Activated gamma-delta T cell treated with anti-CD3 and anti-CD28 coated beads, Interleukin-2, amount 50 U/mL, for 16 hours (primary cell): ENCODE results near the gene HAND1.

ENCODE experiments used
- DNase-seq: peaks from one replicate; pipeline ENCODE4 v3.0.0-alpha.2; 2020; ENCODE audit warnings: low read depth

HAND1 gene

DNA sequence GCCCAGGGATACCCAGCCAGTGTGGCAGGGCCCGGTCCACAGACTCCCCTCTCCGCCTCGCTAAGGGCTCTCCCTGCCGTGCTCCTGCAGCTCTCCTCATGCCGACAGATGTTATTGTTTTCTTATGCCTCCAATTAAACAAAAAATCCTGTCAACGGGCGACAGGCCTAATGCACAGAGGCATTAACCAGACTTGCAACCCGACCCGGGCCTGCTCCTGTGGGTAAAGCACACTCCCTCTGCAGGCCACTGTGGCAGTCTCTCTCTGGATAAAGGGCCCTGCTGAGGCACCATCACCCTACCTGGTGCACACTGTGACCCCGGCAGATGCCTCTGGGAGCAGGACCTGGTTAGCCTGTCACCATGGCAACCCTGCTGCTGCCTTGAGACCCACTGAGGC, 27.5 kb upstream of the HAND1 start:
- no peak for DNase-seq

DNA sequence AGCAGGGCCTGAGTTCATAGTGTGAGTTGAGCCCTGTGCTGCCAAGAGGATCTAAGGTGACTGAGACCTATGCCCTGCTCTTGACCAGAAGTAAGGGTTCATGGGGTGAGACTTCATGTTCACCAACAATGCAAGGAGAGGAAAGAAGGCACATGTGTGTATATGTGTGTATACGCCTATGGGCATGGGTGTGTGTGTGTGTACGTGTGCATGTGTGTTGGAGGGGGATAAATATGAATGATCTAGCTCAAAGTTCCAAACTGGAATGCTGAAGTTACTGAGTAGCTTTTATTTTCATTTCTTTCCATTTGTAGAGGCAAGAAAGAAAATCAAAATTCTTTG, 25.6 kb upstream of the HAND1 start:
- DNase-seq = no peak

DNA sequence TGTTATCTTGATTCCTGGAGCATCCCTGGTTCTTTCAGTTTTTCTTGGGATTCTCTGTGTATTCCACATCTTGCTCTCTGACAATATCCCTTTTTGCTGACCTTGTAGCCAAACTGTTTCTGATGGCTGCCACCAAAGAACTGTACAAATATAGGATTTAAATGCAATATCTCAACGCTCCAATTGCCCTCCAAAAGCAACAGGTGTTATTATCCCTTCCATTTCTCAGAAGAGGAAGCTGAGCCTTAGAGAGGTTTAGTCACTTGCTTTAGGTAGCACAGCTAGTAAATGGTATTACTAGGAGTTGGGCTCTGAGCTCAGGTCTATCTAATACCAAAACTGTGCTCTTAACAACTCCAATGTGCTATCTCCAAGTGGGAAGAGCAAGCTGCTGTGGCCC, 24.2 kb upstream of the HAND1 start:
- no peak for DNase-seq

DNA sequence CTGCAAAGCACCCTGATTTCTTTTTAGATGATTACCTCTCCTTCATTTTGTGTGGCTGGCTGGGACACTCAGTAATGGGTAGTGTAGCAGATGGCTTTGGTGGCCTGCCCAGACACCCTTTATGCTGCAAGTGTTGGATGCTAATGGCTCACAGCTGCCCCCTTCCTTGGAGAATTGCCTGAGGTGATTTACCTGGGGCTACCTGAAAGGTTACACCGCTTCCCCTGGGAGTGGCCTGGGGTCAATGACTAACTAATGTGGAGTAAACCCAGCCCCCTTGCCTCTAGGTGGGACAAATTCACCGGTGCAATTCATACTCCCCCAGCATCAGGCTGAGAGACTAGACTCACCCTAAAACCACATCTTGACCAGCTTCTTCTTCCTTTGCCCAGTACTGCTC, 23.5 kb upstream of the HAND1 start:
- DNase-seq = no peak

DNA sequence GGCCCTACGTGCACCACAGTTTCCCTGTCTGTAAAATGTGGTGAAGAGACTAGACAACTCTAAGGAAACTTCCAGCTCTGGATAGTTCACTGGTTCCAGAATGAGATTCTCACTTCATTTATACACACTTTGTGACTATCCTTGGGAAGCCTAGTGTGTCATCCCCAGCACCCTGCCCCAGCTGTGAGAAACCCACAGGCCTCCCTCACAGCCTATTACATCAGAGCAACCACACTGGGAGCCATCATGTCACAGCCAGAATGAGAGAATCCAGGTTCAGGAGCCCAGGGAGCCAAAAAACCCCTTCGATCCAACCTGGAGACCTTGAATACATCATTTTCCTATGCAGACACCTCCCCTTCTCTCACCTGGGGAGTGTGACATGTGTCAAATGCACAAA, 21.0 kb upstream of the HAND1 start:
- DNase-seq = no peak

DNA sequence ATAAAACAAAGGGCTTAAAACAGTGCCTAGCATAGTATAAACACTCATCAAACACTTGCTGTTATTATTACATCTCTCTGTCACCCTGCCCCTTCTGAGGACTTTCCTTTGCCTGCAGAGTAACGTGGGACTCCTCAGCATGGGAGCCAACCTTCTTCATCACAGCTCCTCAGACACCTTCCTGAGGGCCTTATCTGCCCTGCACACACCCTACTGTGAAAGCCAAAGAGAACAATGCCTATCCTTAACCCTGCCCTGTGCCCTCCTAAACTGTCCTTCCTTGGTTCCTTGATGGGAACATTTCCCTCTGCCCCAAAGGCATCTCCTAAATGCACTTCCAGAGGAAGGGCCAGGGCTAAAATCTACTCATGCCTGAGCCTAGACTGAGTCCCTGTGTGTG, 20.6 kb upstream of the HAND1 start:
- DNase-seq = no peak

DNA sequence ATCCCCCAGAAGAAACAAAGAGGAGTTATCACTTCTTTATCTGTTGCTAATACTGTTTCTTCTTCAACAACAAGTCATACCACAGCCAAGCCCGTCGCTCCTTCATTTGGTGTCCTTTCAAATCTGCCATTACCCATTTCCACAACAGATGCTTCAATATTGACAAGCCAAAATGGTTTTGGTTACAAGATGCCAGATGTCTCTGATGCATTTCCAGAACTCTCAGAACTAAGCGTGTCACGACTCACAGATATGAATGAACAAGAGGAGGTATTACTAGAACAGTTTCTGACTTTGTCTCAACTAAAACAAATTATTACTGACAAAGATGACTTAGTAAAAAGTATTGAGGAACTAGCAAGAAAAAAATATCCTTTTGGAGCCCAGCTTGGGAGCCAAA, 16.0 kb upstream of the HAND1 start:
- no peak for DNase-seq

DNA sequence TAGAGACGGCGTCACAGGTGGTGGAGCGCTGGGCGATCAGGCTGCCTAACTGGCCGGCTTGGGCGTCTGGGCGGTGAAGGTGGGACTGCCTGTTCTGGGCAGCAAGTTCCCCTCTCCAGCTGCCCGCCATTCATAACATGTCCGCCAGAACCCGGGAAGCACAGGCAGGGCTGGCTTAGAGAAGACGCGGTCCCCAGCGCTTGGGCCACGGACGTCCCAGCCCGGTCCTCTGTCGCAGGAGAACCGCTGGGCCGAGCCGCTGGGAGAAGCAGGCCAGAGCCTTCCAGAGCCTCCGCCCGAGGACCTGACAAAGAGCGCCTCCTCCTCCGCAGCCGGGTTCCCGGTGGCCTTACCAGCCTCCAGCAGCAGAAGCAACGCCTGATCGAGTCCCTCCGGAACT, 15.2 kb upstream of the HAND1 start:
- DNase-seq = no peak

DNA sequence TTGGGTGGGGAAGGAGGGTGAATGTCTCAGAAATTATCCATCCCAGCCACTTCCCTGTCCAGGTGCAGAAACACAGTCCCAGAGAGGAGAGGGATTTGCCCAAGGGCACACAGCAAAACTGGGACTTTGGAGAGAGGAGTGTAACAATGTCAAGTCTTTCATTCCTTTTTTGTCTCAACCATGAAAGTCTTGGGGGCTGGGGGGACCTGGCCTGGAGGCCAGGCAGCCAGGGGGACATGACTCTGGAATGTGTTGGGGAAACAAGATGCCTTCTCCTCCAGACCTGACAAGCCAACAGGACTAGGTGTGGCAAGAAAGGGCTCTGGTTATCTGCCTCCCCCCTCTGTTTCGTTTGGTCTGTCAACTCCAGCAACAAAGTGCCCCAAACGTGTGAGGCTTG, 13.9 kb upstream of the HAND1 start:
- no peak for DNase-seq

DNA sequence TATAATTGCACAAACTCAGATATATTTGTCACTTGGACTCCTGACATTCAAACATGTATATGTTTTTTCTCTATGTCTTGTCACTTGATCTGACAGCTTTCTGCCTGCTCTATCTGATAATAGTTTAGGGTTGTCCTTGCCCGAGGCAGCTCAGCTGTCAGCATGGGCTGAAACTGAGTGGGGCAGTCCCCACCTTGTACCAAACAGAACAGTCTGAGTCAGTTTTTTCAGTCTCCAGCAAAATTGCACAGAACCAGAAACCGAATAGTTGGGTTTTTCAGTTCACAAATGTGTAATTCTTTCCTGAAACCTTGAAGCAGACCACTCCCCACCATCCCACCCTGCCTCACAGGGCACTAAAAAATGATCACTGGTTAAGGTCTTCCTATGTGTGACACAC, 9.5 kb upstream of the HAND1 start:
- no peak for DNase-seq

DNA sequence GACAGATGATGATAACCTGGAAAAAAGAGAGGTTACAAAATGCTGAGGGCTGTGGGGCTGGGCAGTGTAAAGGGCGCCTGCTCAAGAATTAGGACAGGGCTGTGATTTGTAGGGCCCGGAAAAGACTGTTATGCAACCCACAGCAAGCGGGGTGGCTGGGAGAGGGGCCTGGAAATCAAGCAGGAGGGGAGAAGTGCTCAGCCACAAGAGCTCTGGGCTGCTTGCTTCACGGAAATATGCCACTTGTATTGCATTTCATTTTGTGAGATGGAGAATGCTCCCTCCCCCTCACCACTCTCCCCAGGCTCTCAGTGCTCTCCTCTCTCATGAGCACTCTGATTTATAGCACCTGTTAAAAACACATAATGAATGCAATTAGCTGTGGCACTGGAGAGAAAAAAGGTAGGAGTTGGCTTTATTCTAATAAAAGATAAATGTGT, 8.4 kb upstream of the HAND1 start:
- DNase-seq = no peak

DNA sequence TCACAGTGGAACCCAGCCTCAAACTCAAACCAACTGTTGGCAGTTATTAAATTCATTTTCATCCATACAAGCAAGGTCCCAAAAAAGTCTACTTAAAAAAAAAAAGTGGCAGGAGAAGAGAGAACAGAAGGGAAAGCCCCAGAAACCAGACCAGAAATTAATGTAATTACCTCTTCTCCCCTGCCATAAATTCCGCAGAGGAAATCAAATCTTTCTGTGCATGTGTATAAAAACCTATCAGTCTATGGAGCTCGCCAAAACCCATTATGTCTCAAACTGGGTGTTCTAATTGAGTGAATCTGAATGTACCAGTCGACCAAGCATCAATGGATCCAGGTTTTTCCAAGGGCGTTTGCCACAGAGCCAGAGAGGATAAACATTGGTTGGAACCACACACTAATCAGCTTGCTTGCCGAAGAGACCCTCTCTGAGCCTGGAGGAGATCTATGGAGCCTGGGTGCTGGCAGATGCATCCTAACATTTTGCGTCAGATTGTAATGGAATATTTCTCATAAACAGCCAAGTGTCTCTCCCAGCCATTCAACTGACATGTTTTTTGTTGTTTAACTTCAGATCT, 7.9 kb upstream of the HAND1 start:
- no peak for DNase-seq

DNA sequence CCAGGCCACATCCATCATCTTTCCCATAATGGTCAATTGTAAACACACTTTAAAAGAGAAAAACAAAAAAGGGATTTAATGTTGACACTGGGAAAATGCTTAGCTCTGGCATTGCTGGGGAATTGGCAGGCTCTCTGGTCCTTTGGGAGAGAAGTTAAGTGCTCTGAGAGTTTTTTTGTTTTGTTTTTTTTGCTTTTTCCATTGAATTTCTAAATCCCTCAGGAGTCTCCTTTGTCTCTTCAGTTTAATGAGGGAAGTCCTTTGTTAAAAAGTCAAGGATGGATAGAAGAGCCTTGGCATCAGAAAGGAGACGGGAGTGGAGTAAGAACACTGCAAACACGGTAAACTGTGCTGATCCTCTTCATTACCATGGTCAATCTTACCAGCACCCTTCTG, 7.1 kb upstream of the HAND1 start:
- DNase-seq = no peak

DNA sequence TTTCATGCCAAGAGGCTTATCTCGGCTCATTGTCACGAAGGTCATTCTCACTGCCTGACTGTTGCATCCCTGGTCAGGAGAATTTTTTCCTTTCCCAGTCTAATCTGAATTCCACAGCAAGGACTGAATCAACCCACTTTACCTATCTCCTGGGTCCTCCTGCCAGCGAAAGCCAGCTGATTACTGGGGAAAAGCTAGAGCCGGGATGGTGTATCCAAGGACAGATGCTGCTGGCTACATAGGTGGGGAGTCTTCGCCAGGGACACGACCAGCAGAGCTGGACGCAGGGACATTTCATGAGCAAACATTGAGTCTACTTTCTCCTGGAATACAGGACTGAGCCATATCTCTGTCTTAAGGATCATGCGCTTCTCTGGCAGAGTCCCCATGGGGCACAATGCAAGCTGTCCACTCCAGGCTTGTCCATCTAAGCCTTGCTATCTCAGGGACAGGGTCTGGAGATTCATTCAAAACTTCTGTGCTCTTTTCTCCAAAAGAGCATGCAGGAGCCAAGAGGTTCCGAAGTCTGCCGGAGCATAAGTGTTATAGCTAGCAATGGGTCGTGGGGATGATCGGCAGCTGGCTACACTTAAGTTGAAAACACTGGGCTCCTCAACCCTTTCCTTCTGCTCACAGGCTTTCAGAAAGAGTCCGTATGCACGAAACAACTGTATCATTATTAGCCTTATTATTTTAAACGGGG, 6.5 kb upstream of the HAND1 start:
- DNase-seq = no peak

DNA sequence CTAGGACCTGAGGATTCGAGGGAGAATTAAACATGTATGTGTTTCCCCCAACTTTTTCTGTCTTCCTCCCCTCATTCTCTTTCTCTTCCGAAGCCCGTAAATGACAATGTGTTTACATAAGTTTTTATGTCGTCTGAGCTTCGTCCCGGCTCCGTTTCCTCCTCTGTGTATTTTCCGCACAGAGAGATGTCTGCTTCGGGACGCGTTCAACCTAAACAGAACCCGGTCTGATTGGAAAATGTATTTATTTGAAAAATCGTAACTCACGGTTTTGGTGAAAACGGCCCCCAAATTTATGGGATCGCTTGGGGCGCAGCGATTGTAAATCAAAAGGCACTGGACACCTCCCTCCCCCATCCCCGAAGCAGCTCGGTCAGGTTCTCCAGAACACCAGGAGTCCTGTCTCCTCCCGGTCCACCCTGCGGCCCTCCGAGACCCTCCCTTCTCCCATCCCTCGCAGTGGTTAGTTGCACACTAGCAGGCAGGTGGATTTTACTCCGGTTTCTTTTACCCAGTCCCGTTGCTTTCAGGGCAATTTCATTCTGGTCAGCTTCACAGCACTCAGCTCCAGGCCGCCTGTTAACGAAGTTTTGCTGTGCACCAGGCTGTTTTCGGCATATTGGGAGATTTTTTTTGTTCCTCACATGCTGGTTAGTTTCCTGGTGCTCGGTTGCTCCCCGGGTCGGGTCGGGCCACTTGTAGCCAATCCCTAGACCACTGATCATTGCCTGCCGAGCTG, 5.8 kb upstream of the HAND1 start:
- no peak for DNase-seq

DNA sequence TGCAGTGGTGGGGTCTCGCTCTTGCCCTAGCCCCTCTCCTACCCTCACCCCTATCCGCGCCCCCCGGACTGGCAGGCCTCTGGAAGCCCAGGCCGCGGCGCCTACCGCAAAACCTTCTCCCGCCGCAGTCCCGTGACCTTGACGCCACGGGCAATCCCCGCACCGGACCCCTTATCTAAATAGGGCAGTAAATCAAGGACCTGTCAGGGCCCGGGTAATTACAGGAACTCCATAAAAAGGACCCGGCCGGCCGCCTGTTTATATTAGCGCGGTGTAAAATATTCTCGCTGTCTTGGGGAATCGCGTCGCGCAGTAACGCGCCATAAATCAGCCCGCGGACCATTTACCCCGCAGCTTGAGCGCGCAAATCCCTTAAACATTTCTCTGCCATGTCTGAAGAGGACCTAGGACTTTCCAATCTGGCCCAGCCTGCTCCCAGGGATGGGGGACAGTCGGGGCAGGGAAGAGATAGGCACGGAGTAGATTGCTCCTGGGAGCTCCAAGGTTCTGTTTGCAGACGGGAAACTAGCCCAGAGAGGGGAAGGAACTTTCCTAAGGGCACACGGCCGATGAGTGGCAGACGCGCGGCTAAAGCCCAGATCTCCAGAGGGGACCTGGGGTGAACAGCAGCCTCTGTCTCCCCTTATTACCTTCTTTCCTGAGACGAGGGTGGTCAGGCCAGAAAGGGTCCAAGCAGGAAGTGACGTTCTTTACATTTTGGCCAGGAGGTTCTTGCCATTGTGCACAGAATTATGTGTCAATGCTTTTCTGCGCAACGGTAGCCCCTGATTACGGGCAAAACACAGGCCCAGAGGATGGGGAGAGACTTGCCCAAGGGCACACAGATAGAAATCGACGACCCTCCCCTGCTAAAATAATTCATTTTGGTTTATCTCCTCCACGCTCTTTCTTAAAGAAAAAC, 4.8 kb upstream of the HAND1 start:
- DNase-seq = no peak

DNA sequence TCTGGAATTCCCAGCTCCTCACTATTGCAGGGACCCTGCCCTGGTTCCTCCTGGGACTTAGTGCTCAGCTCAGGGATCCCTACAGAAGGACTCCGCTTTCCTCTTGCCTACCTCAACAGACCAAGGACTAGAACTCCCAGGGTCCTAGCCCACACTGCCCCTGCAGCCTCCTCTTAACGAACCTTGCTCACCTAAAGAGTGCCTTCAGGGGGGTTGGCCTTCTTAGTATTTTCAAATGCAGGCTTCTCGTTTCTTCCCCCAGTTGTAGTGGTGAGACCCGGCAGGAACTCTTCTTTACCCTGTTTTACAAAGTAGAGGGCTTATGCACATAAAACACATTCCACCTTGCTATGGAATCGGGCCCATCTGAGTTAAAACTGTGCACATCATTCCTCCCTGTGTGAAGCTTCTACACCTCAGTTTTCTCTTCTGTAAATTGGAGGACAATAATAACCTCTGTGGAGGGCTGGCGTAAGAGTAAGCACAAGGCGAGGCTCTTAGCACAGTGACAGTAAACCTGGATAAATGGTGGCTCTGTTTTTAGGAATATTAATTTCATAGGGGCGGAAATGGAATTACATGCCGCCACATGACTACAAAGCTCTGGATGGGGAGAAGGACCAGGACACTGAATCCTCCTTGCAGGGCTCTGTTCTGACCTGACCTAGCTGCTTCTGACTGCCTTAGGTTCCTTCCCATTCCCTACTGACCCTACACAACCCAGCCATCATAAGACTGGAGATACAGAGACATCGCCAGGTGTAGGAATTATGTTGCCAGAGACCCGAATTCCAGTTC, 3.8 kb upstream of the HAND1 start:
- no peak for DNase-seq

DNA sequence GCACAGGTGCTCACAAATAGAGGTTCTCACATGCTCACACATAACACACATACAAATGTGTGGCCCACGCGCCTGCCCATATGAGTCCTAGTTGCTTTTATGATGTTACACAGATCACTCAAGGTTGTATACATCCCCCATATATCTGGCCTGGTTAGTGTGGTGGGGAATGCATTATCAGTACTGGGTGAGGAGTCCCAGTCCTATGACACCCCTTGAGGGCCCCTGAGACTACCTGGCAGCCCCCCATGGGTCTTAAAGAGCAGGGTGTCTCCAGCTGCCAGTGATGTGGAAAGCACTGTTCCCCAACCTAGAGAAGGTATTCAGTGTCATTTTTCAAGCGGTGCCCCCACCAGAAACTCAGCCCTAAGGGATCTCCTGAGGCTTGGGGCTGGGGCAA, 2.8 kb upstream of the HAND1 start:
- DNase-seq = no peak

DNA sequence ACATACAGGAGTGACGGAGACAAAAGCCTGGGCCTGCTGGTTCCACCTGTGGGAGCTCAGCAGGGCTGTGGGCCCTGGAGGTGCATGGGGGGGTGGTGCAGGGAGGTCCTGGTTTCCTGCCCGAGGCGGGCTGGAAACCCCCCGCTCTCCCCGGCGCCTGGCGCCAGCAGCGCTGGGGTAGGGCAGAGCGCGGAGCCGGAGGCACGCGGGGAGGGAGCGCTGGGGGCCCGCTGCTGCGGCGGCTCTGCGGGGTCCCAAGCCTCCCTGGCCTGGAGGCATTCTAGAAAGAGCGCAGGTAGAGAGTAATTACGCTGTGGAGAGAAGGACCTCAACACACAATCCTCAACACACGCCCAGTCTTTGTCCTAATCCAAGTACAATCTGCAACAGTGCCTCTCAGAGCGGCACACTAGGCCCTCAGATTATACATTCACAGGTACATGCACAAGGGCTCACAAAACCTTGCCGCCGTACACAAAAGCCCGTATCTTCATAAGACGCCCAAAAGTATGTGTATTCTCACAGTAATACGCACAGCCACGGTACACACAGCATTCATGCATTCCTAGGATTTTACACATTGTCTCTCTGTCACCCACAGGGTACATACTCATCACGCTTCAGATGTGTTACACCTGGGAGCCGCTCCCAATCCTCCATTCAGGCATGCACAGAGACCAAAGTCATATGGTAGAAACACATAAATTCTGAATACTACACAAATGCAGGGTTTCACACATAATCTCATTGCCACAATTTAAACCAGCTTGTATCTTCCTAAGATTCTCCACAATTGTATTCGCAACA, 2.1 kb upstream of the HAND1 start:
- no peak for DNase-seq

DNA sequence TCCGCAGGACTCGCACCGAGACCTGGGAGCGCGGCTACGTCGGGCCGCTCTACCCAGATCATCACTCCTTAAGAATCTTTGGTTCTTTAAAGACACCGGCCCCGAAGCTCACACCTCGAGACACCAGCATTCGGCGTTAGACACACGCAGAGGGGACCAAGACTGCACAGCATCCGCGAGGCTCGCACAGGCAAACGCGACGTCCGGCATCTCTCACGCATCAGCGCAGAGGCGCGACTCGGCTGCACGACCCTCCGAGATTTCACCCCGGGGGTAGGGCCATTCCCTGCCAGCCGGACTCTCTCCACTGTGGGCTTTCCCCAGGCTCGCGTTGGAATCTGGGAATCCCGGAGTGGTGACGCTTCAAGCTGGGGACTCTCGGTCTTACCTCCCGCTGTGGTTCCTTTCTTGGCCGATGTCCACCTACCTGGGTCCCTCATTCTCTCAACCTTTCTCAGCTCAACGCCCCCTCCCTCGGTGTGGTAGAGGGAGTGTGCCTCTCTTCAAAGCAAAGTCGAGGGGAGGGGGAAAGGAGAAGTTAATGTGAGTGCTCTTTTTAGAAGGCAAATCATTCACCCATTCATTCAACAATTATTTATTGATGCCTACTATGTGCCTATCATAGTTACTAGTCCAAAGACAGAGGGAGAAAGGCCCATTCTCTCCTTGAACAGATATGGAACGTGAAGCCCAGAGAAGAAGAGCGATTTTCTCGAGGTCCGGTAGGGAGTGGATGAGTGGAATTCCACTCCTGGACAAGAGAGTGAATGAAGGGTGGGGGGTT, 1.3 kb upstream of the HAND1 start:
- DNase-seq = no peak
